ENCODE measurements around the gene DRD3. TPM values are rescaled to one million over a fixed set of nuclear protein-coding genes. Genes with fewer than 3 reads are reported as not detected.

The DRD3 gene
- total RNA-seq: not detected in 2 replicates

DNA sequence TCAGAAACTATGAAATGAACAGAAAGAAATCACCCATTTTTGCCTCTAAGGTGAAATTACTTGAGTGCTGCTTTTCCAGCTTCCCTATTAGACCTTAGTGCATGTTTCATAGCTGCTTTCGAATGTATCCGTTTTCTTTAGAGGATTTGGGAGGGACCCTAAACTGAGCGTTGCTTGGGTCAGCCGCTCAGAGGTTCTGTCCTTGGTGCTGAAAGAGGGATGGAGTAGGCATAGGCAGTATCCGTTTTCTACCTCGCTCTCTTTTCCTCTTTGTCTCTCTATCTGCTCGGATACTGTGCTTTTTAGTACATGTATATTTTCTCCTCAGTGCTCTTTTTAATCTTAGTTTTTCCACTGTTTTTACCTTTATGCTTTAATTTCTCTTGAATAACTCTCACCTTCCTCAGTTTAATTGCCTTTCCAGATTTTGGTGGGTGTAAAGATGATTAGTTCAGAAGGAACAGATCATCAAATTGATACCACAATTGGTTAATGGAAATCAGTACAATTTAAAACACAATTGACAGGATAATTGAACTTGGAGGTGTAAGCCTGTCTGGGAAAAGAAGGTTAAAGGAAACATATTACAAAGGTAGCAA lies at the start of gene DRD3:
DRD3 (minus strand) TSS at position 283 of the 599 bp plus-strand sequence. CDS start 7,060 bp downstream, outside the sequence.
- DNase-seq (ENCODE audit: low read depth in 2 of 2): peak; percentile 22 to 49

DNA sequence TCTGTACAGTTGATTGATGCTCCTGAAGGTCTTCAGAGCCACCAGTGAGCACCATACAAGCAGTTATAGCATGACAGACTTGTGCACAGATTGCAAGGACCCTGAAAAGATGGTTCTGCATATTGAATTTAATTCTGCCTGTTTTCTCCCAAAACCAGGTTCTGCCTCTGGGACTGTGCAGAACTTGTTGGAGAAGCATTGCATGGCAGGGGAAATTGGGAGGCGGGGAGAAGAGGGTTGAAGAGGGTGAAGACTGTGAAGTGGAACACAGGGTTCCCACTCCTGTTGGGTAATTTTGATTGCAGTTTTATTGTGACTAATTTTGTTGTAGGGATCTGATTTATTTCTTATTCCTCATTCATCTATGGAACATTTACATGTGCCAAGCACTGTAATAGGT lies 48.2 kb upstream of the DRD3 start:
- no peak for DNase-seq (ENCODE audit: low read depth in 2 of 2)

DNA sequence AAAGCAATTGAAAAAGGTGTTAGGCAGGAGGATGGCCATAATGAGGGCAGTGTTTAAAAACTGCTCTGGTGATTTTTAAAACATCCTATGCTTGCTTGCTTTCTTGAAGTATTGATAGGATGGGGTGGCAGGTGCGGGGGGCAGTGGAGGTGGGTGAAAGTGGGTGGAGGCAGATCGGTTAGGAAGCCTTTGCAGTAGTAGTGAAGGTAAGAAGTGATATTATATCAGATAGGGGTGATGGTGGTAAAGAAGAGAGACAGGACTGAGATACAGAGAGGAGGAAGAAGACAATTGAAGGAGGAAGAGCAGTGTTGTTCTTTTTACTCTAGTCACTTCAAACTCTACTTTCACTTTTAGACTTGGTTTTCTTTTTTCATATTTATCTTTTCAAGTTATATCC lies 47.5 kb upstream of the DRD3 start:
- no peak for DNase-seq (ENCODE audit: low read depth in 2 of 2)

DNA sequence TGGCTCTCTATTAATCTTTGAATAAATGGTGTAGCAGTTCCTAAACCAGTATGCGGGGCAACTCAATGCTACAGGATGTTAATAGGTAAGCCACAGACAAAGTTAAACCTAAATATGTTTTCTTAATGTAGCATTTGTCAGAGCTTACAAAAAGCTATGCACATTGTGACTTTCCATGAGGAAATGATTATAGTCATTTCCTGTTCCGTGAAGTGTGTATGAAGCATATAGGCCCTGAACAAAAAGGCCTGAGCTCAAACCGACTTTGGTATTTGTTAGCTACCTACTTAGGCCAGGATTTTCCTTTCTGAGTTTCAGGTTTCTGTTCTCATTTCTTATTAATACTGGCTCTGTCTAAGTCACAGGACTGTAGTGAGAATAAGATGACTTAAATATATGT lies 44.3 kb upstream of the DRD3 start:
- DNase-seq (ENCODE audit: low read depth in 2 of 2): peak; percentile 50 to 76

DNA sequence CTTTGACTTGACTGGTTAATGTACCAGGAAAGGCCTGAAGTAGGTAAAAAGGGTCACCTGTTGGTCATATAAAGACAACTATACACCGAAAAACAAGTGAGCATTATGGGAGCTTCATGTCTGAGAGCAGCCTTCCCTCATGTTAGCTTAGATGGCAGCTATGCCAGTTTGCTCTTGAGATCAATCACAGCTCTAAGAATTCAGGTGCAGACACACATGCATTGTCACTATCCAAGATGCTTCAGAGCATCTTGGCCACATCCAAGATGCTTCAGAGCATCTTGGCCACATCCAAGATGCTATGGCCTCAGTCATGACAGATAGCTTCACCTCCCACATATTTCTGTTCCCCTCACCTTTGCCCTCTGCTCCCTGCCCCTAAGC lies 43.0 kb upstream of the DRD3 start:
- DNase-seq (ENCODE audit: low read depth in 2 of 2): no peak

DNA sequence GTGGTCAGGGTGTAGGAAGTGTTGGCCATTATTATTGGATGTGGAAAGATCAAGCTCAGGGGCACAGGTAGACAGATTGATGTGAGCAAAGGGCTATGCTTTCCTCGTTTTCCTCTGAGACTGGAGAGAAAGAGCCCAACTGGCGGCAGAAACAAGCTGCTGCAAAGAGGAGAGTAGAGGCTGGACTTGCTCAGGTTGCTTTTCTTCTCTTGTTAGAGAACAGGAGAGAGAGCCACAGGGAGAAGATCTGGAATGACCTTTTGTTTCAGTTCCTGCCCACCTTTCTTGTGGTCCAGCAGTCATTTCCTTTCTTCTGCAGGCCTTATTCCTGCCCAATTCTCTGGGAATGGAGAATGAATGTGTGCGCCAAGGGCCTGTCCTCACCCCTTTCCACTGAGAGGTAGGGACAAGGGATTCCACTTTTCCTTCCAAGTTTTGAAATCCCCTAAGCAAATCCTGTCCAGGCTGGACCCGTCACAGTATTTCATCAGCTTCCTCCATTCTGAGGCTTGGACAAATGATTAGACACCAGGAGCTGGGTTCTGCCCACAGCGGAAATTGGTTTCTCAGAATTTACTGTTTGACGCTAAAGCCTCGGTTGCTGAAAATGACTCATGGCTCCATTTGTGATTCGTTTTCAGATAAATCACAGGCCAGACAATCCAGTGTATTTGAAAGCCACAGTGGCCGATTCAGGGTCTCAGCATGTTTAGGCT lies 42.5 kb upstream of the DRD3 start:
- no peak for DNase-seq (ENCODE audit: low read depth in 2 of 2)

DNA sequence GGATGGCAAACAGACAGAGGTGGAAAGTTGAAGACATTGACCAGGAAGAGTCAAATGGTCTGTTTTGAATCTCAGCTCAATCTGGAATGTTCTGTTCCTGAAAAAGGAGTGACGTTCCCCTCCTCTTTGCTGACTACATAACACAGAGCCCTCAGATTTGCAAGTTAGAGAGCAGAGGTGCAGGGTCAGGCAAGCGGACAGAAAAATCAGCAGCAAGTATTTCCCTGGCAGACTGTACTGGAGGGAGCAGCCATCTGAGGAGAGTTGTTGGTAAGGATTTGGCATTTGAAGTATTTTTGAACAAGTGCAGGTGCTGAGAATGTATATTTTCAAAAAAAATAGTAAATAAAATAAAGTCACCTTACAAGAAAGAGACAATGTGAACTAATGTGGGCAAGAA lies 40.9 kb upstream of the DRD3 start:
- DNase-seq (ENCODE audit: low read depth in 2 of 2): no peak

DNA sequence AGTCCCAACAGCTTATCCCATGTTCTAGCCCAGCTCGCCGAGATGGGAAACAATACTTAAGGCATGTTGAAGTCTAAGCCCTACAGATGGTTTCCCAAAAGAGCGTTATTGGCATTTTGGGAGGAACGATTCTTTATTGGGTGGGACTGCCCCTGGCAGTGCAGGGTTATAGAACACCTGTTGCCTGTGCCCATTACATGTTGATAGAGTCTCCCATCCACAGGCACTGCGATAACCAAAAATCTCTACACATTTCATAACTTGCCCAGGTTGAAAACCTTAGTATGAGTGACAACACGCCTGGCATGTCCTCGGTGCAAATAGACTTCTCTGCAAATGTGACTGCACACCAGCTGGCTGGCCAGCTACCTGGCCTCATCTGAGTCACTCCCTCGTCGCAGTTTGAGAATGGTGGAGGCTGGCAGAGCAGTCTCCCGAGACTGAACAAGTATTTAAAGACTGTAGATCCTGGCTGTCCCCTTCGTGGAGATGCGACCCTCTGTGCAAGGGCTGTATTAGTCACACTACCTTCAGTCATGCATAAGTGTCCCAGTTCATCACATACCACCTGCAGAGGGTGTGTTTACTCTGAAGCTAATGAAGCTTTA lies 39.8 kb upstream of the DRD3 start:
- no peak for DNase-seq (ENCODE audit: low read depth in 2 of 2)

DNA sequence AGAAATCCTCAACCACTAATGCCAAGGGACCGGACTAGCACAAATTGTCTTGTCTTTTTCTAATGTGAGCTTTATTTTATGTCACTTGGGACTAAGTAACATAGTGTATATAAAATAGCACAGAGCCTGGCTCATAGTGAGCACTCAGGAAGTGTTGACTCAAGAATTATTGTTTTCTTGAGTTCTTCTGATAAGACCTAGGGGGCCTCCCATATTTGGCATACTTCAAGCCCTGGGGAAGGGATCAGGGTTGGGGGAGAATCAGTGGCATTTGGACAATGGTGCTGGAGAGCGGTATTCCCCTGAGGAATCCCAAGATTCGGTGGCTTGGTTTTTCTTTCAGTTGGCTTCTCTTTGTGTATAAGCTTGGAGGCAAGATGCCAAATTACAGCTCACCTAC lies 39.2 kb upstream of the DRD3 start:
- peak in 1 of 2 donors; percentile 7 for DNase-seq (ENCODE audit: low read depth in 2 of 2)

DNA sequence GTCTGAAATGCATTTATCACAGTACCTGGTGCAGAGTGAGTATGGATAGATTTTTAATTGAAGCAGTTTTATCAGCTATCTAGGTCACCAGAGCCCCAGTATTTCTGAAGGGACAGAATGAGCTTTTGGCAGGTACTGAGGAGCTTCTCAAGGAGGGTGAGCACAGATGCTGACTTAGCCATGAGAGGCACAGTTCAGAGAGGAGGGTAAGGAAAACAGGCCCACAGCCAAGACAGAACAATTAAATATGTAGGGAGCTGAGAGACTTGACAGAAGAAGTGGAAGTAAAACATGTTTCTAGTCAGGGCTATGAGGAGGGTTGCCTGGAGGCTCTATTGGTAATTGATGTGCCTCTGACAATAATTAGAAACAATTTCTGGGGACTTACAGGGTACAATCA lies 38.4 kb upstream of the DRD3 start:
- DNase-seq (ENCODE audit: low read depth in 2 of 2): no peak

DNA sequence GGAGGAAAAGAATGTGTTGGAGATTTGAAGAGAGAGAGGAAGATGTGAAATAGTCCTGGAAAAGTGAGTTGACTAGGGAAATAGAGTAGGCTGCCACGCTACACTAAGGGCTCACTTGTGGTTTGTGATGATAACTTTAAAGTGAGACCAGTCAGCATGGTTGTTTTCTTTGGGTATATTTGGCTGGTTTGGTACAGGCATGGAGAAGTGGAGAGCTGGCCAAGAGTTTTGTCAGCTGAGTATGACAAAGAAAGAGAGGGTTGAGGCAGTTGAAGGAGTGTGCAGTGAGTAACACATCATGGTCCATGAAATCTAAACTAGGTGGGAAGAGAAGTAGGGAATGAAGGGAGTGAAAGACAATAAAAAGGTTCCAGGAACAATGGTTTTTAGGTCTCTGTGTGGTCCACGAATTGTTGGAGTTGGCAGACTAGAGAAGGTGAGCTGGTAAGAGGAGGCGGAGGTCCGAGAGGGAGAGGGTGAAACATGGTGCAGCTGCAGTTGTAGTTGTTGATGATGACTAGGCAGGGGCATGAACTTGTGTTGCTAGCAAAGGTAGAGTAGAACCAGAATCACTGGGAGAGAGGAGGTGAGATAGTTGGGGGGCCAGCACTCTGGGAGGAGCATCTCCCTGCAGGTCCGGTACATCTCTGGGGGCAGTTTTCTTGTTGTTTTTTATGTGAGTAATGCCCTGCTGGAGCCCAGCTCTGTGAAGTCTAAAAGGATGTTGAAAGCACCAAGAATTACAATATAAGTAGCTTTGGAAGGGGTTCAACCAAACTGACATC lies 37.5 kb upstream of the DRD3 start:
- no peak for DNase-seq (ENCODE audit: low read depth in 2 of 2)

DNA sequence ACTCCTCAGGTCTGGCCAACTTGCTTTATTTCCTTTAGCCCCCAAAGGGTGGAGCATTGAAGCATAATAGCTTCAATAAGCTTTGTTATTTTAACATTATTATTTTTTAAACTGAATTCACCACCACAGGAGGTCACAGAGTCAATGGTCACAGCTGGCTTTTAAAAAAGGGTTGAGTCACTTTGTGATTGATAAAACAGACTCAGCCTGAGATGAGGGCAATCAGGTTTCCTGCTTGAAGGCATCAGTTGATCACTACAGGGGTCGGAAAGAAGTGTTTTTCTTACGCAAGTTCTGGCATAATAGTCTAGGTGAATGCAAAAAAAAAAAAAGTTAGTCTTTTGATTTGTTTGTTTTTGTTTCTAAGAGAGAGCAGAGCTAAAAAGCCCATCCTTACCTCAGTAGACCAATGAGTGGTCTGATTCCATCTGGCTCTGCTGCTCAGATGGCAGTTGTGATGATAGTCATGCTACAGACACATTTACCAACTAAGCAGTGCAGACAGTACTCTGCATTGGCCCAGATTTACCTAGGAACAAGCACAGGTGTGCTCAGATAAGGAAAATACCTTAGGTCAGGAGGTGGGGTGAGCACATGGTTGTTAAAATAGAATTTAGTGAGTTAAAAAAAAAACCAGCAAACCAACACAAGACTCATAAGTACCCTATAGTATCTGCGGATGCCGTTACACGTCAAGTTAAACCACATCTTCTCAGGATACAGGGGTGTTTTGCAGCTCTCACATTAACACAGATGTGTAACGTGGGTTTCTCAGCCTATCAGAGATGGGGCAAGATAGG lies 35.9 kb upstream of the DRD3 start:
- DNase-seq (ENCODE audit: low read depth in 2 of 2): peak; percentile 27 to 63

DNA sequence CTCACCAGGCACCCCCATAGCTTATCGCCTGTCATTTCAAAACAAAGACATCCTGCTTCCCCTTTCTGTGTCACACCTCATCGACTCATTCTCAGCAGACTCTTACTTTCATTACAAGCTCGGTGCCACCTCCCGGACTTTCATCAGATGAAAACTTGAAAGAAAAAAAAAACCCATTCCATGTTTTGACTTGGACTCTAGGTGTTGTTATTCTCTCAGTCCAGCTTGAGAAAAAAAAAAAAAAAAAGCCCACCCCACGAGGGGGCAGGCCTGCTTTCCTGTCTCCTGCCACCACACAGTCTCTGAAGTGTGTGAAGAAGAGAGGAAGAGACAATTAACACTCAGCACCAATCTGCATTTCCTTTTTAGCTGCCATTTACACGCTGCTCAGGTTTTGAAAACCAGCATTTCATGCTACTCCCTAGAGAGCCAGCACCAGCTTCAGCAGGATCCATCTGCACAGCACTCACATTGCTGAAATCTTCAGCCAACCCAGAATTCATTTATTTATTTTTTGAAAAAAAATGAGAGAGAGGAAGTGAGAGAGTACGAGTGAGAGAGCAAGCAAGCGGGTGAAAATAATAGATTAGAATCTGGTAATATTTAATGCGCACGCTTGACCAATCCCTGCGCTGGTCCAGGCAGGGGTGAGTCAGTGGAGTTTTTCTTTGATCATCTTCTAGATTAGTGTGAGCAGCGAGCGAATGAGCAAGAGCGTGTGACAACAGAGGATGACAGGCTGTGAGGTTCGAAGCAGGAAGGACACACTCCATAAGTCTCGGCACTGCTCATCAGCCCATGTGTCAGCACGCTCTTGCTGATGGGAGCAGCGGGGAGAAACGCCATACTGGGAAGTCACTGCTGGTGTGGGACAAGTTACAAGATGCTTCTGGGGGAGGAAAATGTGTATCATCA lies 35.0 kb upstream of the DRD3 start:
- DNase-seq (ENCODE audit: low read depth in 2 of 2): peak; percentile 61 to 89

DNA sequence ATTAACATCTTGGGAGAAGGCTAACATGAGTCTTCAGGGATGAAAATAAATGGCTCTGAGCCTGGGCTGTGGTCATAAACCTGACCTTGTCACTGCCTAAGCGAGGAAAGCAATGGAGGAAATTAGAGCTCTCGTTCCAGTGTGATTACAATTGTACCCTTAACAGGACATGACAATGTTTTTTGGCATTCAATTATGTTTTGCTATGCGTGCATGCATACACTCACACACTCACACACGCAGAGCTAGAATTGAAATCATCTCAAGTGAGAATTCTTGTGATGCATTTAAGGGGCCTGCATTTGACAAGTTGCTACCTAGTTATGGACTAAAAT lies 34.4 kb upstream of the DRD3 start:
- DNase-seq (ENCODE audit: low read depth in 2 of 2): peak; percentile 84 to 86

DNA sequence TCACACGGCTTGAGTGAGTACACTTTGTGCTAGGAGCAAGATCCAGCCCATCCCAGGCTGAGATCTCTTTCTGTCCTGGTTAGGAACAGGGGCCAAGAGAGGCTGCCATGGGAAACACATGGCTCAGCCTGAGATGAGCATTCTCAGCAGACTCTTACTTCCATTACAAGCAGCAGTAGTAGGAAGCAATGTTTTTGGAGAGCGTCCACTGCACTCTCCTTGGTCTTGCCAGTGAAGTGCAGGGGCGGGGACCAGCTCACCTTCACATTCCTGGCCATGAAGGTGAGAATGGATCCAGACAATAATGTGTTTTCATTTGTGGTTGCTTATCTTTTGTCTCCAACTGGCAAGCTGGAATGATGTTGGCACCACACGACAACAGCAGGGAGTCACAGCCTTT lies 33.8 kb upstream of the DRD3 start:
- no peak for DNase-seq (ENCODE audit: low read depth in 2 of 2)

DNA sequence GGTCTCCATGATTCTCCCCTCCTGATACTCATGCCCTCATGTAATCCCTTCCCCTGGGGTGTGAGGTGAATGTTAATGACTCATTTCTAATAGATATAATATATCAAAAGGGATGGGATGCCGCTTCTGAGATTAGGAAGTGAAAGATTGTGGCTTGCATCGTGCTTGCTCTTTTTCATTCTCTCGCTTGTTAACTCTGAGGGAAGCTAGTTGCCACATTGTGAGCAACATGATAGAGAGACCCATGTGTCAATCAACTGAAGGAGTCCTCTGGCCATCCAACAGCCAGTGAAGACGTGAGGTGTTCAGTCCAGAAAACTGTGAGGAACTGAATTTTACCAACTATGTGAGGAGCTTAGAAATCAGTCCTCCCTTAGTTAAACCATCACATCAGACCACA lies 28.9 kb upstream of the DRD3 start:
- no peak for DNase-seq (ENCODE audit: low read depth in 2 of 2)

DNA sequence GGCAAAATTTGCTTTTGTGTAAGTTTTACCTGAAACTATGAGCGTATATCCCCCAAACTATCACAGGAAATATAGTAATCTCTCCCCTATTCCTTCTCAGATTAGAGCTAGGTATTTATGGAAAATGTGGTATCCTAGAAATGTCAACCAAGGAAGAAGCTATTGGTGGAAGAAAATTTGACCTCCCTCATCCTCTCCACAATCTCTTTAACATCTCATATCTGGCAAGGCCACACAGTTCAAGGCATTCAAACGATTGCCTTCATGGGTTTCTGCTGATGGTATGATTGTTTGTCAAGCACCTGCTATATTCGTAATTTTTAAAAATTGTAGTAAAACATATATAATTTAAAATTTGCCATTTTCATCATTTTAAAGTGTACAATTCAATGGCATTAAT lies 27.5 kb upstream of the DRD3 start:
- no peak for DNase-seq (ENCODE audit: low read depth in 2 of 2)

DNA sequence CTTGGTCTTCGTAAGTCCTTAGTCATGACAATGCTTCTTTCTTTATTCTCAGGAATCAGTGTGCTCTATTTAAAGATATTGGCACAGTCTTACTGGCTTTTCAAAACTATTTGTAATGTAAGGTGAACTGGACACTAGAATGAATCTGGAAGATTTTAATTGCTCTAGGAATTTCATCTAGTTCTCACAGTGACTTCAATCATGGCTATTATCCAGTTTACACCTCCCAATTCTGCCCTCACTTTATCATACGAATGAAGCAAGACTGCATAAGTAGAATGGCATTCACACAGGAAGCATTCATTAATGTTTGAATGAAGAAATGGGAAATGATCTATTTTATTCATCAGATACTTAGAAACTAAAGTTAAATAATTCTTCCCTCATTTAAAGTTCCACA lies 26.7 kb upstream of the DRD3 start:
- no peak for DNase-seq (ENCODE audit: low read depth in 2 of 2)

DNA sequence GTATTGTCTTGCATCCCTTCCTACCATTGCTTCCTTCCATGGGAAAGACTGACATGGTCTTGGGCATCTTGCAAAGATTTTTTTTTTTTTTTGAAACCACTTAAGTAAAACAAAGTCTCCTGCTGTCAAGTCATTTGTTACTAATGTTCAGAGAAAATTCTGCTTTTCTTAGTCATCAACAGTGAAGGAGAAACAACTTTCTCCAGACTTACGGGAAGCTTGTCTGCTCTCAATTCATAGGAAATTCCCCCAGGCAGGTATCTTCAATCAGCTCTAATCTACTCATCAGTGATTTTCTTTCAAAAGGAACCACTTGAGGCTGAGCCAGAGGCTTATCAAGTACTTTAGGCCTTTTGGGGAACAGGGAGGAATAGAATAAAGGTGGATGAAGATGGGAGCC lies 15.9 kb upstream of the DRD3 start:
- DNase-seq (ENCODE audit: low read depth in 2 of 2): no peak

DNA sequence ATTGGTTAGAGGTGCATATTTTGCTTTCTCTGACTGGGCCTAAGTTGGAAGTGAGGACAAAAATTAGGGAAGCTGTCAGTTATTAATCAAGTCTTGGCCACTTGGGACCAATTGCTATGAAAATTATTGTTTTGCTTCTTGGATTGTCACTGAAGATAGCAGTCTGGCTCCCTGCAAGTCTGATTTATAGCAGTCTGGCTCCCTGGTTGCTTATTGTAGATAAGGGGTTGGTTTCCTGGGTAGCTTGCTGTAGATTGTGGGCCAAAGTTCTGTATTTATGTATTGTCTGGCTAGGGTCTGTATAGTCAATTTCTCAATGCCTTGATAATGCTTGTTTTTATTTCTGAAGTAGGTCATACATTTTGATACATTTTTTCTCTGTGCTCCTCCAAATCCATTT lies 13.3 kb upstream of the DRD3 start:
- no peak for DNase-seq (ENCODE audit: low read depth in 2 of 2)

DNA sequence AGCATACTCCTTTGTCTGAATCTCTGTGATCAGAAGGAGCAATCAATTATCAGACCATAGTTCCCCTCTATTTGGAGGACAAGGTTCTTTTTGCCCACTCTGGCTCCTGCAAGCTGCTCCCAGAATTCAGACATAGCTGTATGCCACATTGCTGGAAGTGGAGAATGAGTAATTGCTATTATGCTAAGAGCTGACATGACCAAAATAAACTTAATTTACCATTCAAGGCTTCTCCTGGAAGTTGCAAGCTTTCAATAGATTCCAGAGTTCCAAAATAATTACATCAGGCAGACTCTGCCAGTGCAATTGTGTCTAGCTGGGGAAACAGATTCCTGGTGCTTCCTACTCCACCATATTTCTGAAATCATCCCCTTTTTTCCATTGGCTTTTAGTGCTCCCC lies 7.6 kb upstream of the DRD3 start:
- DNase-seq (ENCODE audit: low read depth in 2 of 2): no peak
